PC-3 (cell line): ENCODE measurements around the gene CYP39A1. TPM values are rescaled to one million over a fixed set of nuclear protein-coding genes. Genes with fewer than 3 reads are reported as not detected.

Experiments
- ATAC-seq: fragments of 200-7000 bp; cut with Tn5 transposase; 2 replicates; pipeline ENCODE4 v1.9.1; 2020; ENCODE audit warnings: mild to moderate bottlenecking, moderate library complexity
- BruUV-seq: library from RNA; stranded (reverse); fragments of 400-500 nt; replicated peaks from 2 replicates; lab custom pipeline; 2021; lab: Mats Ljungman, UMichigan
- CTCF ChIA-PET: fragments of 300-600 bp; sonication (Branson Sonifier 250); formaldehyde crosslinking; loops from one replicate; lab custom pipeline; 2022; ENCODE audit warnings: antibody characterized with exemption; lab: Charles Lee
- POLR2A ChIA-PET: fragments of 300-600 bp; sonication (Branson Sonifier 250); formaldehyde crosslinking; loops from one replicate; lab custom pipeline; 2022; ENCODE audit warnings: antibody characterized with exemption; ENCODE audit not compliant: unreplicated experiment; lab: Charles Lee
- DNase-seq: peaks from one replicate; pipeline ENCODE4 v3.0.0-alpha.2; 2015
- H2AFZ ChIP-seq: fragments of 300-600 bp; sonication (generic); 2 replicates; pipeline ENCODE4 v1.6.0; 2016; ENCODE audit warnings: antibody characterized with exemption, low read length
- H3F3A ChIP-seq: fragments of 300-600 bp; sonication (generic); one replicate; pipeline ENCODE4 v1.6.0; 2017; ENCODE audit warnings: antibody characterized with exemption, low read length, control low read depth, mild to moderate bottlenecking; ENCODE audit not compliant: unreplicated experiment
- H3K27ac ChIP-seq: fragments of 300-600 bp; sonication (generic); 2 replicates; pipeline ENCODE4 v1.5.1; 2016; ENCODE audit warnings: mild to moderate bottlenecking, low read length
- H3K27me3 ChIP-seq: fragments of 300-600 bp; sonication (generic); 2 replicates; pipeline ENCODE4 v1.6.1; 2016; ENCODE audit warnings: low read length, mixed read lengths
- H3K36me3 ChIP-seq: fragments of 300-600 bp; sonication (generic); 2 replicates; pipeline ENCODE4 v1.6.1; 2016; ENCODE audit warnings: low read depth, mixed run types, low read length, mixed read lengths
- H3K4me1 ChIP-seq: fragments of 300-600 bp; sonication (generic); 2 replicates; pipeline ENCODE4 v1.5.1; 2016; ENCODE audit warnings: low read length; ENCODE audit not compliant: insufficient read depth
- H3K4me2 ChIP-seq: fragments of 300-600 bp; sonication (generic); 2 replicates; pipeline ENCODE4 v1.6.0; 2016; ENCODE audit warnings: low read length
- H3K4me3 ChIP-seq: fragments of 300-600 bp; sonication (generic); 2 replicates; pipeline ENCODE4 v1.5.1; 2016; ENCODE audit warnings: mild to moderate bottlenecking, low read length, mixed read lengths
- H3K79me2 ChIP-seq: fragments of 300-600 bp; sonication (generic); 2 replicates; pipeline ENCODE4 v1.6.1; 2017; ENCODE audit warnings: low read length, mixed read lengths
- H3K9ac ChIP-seq: fragments of 300-600 bp; sonication (generic); 2 replicates; pipeline ENCODE4 v1.6.0; 2016; ENCODE audit warnings: mild to moderate bottlenecking, low read length
- H3K9me2 ChIP-seq: fragments of 300-600 bp; sonication (generic); replicated peaks from 2 replicates; pipeline ENCODE4 v1.6.1; 2016; ENCODE audit warnings: mixed run types, low read length, mixed read lengths
- H3K9me3 ChIP-seq: fragments of 300-600 bp; sonication (generic); 2 replicates; pipeline ENCODE4 v1.6.1; 2016; ENCODE audit warnings: low read length, mixed read lengths
- H4K20me1 ChIP-seq: fragments of 300-600 bp; sonication (generic); 2 replicates; pipeline ENCODE4 v1.6.1; 2016; ENCODE audit warnings: low read length, mixed read lengths
- CTCF ChIP-seq: fragments of 300-600 bp; sonication (generic); conservative IDR thresholded peaks from 2 replicates; pipeline ENCODE4 v1.5.1; 2017; ENCODE audit warnings: antibody characterized with exemption, low read depth, mild to moderate bottlenecking, low read length
- EZH2 ChIP-seq: fragments of 300-600 bp; sonication (generic); IDR thresholded peaks from one replicate; pipeline ENCODE4 v1.6.1; 2017; ENCODE audit warnings: antibody characterized with exemption, mild to moderate bottlenecking, low read length; ENCODE audit not compliant: unreplicated experiment
- EZH2phosphoT487 ChIP-seq: fragments of 300-600 bp; sonication (generic); IDR thresholded peaks from 2 replicates; pipeline ENCODE4 v1.6.1; 2018; ENCODE audit warnings: mild to moderate bottlenecking, antibody characterized with exemption, low read length, borderline replicate concordance
- intact Hi-C: fragments of 100-400 bp; cut with micrococcal nuclease; formaldehyde crosslinking; loops from 2 replicates; pipeline ENCODE4 v1.9.0; 2023
- total RNA-seq: library from RNA; depleted of rRNA; stranded (reverse); fragments of >200 nt; gene quantifications from 2 replicates; pipeline ENCODE4 v1.2.3, GENCODE V29; 2014

The CYP39A1 gene
- total RNA-seq, 1 experiment from 2014 or later = 0.66 TPM

GRCh38 chr6:46629691-46630090, 22.9 kb downstream of the CYP39A1 start:
- no peak overlapping the region for H3K27ac ChIP-seq
- ChIA-PET POLR2A (interaction anchor here (0.6 kb wide), 1 partner anchor 279 kb away, joined by 3 read pairs; no protein-coding TSS in a partner anchor), CTCF (no interaction called here)
- no peaks in the 10 kb centered on the region for H3F3A ChIP-seq
- no peak for DNase-seq
- H3K9me2 ChIP-seq = no peaks in the 10 kb centered on the region
- H3K9me3 ChIP-seq = no peaks in the 10 kb centered on the region
- no peaks in the 10 kb centered on the region for H3K4me1 ChIP-seq
- intact Hi-C loops = loop anchor here (5.0 to 10.0 kb wide), 2 partner anchors 137 to 365 kb away; partner anchors contain the start of gene RCAN2
- H4K20me1 ChIP-seq = no peaks in the 10 kb centered on the region
- no peak overlapping the region for H3K4me3 ChIP-seq
- ATAC-seq = no peak
- BruUV-seq = no TSS peak
- H3K4me2 ChIP-seq = no peak overlapping the region
- no peaks in the 10 kb centered on the region for H3K36me3 ChIP-seq
- H3K79me2 ChIP-seq = no peaks in the 10 kb centered on the region
- no peak overlapping the region for H3K9ac ChIP-seq
- H3K27me3 ChIP-seq = no peaks in the 10 kb centered on the region
- TF ChIP-seq EZH2phosphoT487 (no peak), CTCF (no peak), EZH2 (no peak)
- no peak overlapping the region for H2AFZ ChIP-seq

GRCh38 chr6:46628976-46629375, 23.6 kb downstream of the CYP39A1 start:
- Histone ChIP-seq H2AFZ (no peak overlapping the region), H3K27me3 (no peaks in the 10 kb centered on the region), H3K9me3 (no peaks in the 10 kb centered on the region), H3K4me2 (no peak overlapping the region), H3K9me2 (no peaks in the 10 kb centered on the region), H3K4me3 (no peak overlapping the region), H3K79me2 (no peaks in the 10 kb centered on the region), H3K36me3 (no peaks in the 10 kb centered on the region), H4K20me1 (no peaks in the 10 kb centered on the region), H3K27ac (no peak overlapping the region), H3F3A (no peaks in the 10 kb centered on the region), H3K9ac (no peak overlapping the region), H3K4me1 (no peaks in the 10 kb centered on the region)
- intact Hi-C loops = loop anchor here (5.0 to 10.0 kb wide), 2 partner anchors 137 to 366 kb away; partner anchors contain the start of gene RCAN2
- CTCF ChIA-PET = no interaction called here
- POLR2A ChIA-PET = interaction anchor here (0.6 kb wide), 1 partner anchor 278 kb away, joined by 3 read pairs; no protein-coding TSS in a partner anchor
- BruUV-seq = no TSS peak
- ATAC-seq (no peak), DNase-seq (no peak)
- TF ChIP-seq EZH2phosphoT487 = no peak
- TF ChIP-seq EZH2 = no peak
- no peak for TF ChIP-seq CTCF

- Histone ChIP-seq H3K4me3 (no peak overlapping the region), H3F3A (no peaks in the 10 kb centered on the region), H3K4me1 (no peaks in the 10 kb centered on the region), H3K9ac (no peak overlapping the region), H3K79me2 (no peaks in the 10 kb centered on the region), H3K27me3 (no peaks in the 10 kb centered on the region), H3K27ac (no peak overlapping the region), H3K4me2 (no peak overlapping the region), H2AFZ (no peak overlapping the region), H3K9me2 (no peaks in the 10 kb centered on the region), H3K36me3 (no peaks in the 10 kb centered on the region), H4K20me1 (no peaks in the 10 kb centered on the region), H3K9me3 (no peaks in the 10 kb centered on the region)
- CTCF ChIA-PET = no interaction called here
- DNase-seq = no peak
- TF ChIP-seq CTCF = no peak
- TF ChIP-seq EZH2 = no peak
- TF ChIP-seq EZH2phosphoT487 = no peak
- no TSS peak for BruUV-seq
- ATAC-seq = no peak
- POLR2A ChIA-PET = no interaction called here
- intact Hi-C loops = loop anchor here (5.0 to 10.0 kb wide), 2 partner anchors 136 to 366 kb away; partner anchors contain the start of gene RCAN2
Measured at GRCh38 chr6:46628498-46628897, 24.1 kb downstream of the CYP39A1 start.
